GM23338 (cell line): ENCODE data around the gene TERT. TPM values are rescaled to one million over a fixed set of nuclear protein-coding genes. Genes with fewer than 3 reads are reported as not detected.

Source experiments
- ATAC-seq: fragments of 200-7000 bp; cut with Tn5 transposase; 3 replicates; pipeline ENCODE4 v1.9.1; 2020
- DNase-seq: peaks from one replicate; pipeline ENCODE4 v3.0.0-alpha.2; 2015; ENCODE audit warnings: low spot score
- H2AFZ ChIP-seq: fragments of 200-600 bp; sonication (generic); 2 replicates; pipeline ENCODE4 v1.8.0; 2016; ENCODE audit warnings: antibody characterized with exemption, mild to moderate bottlenecking, moderate library complexity
- H3F3A ChIP-seq: fragments of 200-600 bp; sonication (generic); replicated peaks from 2 replicates; pipeline ENCODE4 v1.8.0; 2017; ENCODE audit warnings: antibody characterized with exemption, mixed run types, low read depth
- H3K27ac ChIP-seq: fragments of 200-600 bp; sonication (generic); 2 replicates; pipeline ENCODE4 v1.6.1; 2016; ENCODE audit warnings: low read depth
- H3K27me3 ChIP-seq: fragments of 200-600 bp; sonication (generic); 2 replicates; pipeline ENCODE4 v1.8.0; 2016; ENCODE audit warnings: mild to moderate bottlenecking, mixed run types, moderate library complexity; ENCODE audit not compliant: insufficient read depth
- H3K36me3 ChIP-seq: fragments of 200-600 bp; sonication (generic); 2 replicates; pipeline ENCODE4 v1.8.0; 2016; ENCODE audit warnings: mild to moderate bottlenecking; ENCODE audit not compliant: insufficient read depth
- H3K4me1 ChIP-seq: fragments of 200-600 bp; sonication (generic); 2 replicates; pipeline ENCODE4 v1.8.0; 2016; ENCODE audit warnings: mild to moderate bottlenecking, moderate library complexity; ENCODE audit not compliant: insufficient read depth
- H3K4me2 ChIP-seq: fragments of 200-600 bp; sonication (generic); 2 replicates; pipeline ENCODE4 v1.7.1; 2017; ENCODE audit warnings: mixed run types
- H3K4me3 ChIP-seq: fragments of 200-600 bp; sonication (generic); 2 replicates; pipeline ENCODE4 v1.6.1; 2016; ENCODE audit warnings: mixed run types
- H3K79me2 ChIP-seq: fragments of 200-600 bp; sonication (generic); replicated peaks from 2 replicates; pipeline ENCODE4 v1.8.0; 2017; ENCODE audit warnings: mild to moderate bottlenecking; ENCODE audit not compliant: insufficient read depth
- H3K9me2 ChIP-seq: fragments of 200-600 bp; sonication (generic); 2 replicates; pipeline ENCODE4 v1.8.0; 2017; ENCODE audit not compliant: insufficient read depth
- H4K20me1 ChIP-seq: fragments of 200-600 bp; sonication (generic); replicated peaks from 2 replicates; pipeline ENCODE4 v1.8.0; 2017; ENCODE audit warnings: mild to moderate bottlenecking; ENCODE audit not compliant: insufficient read depth
- H3K27ac Mint-ChIP-seq: 2 replicates; pipeline ENCODE4 v1.8.0; 2020; ENCODE audit warnings: inconsistent platforms, mild to moderate bottlenecking, moderate library complexity, mixed read lengths
- H3K27me3 Mint-ChIP-seq: 3 replicates; pipeline ENCODE4 v1.8.0; 2022; ENCODE audit warnings: low read depth, mild to moderate bottlenecking, moderate library complexity, mixed read lengths, inconsistent platforms; ENCODE audit not compliant: insufficient read depth, poor library complexity
- H3K36me3 Mint-ChIP-seq: 3 replicates; pipeline ENCODE4 v1.8.0; 2021; ENCODE audit warnings: low read depth, mild to moderate bottlenecking, inconsistent platforms, moderate library complexity, mixed read lengths
- H3K4me1 Mint-ChIP-seq: 3 replicates; pipeline ENCODE4 v1.8.0; 2020; ENCODE audit warnings: mild to moderate bottlenecking, inconsistent platforms, mixed read lengths
- H3K4me3 Mint-ChIP-seq: 3 replicates; pipeline ENCODE4 v1.8.0; 2021; ENCODE audit warnings: moderate library complexity, mild to moderate bottlenecking, inconsistent platforms, mixed read lengths
- H3K9me3 Mint-ChIP-seq: 3 replicates; pipeline ENCODE4 v1.8.0; 2020; ENCODE audit warnings: moderate library complexity, mild to moderate bottlenecking, inconsistent platforms, mixed read lengths
- CREB1 ChIP-seq: fragments of 250-450 bp; sonication (Bioruptor Pico); IDR thresholded peaks from 2 replicates; pipeline ENCODE4 v1.5.0; 2020; ENCODE audit warnings: low read depth, mild to moderate bottlenecking, moderate library complexity
- CTCF ChIP-seq, 2 experiments: fragments of 200-600 bp in 1 of 2; sonication (generic) in 1 of 2; conservative IDR thresholded peaks; 2 replicates each; pipeline versions ENCODE4 v1.5.1 to v1.6.1; 2016 to 2017; ENCODE audit warnings: antibody characterized with exemption in 2 of 2, low read depth in 2 of 2, mild to moderate bottlenecking in 2 of 2, moderate library complexity in 1 of 2
- ETS1 ChIP-seq: IDR thresholded peaks from 2 replicates; pipeline ENCODE4 v1.6.1; 2016; ENCODE audit warnings: antibody characterized with exemption
- EZH2 ChIP-seq: fragments of 200-600 bp; sonication (generic); IDR thresholded peaks from one replicate; pipeline ENCODE4 v1.8.0; 2017; ENCODE audit warnings: antibody characterized with exemption, mild to moderate bottlenecking, low read depth; ENCODE audit not compliant: unreplicated experiment
- EZH2phosphoT487 ChIP-seq: fragments of 200-600 bp; sonication (generic); IDR thresholded peaks from one replicate; pipeline ENCODE4 v1.8.1; 2018; ENCODE audit warnings: antibody characterized with exemption; ENCODE audit not compliant: unreplicated experiment
- JUNB ChIP-seq: IDR thresholded peaks from one replicate; pipeline ENCODE4 v1.6.1; 2016; ENCODE audit warnings: antibody characterized with exemption; ENCODE audit not compliant: unreplicated experiment
- NANOG ChIP-seq: IDR thresholded peaks from 2 replicates; pipeline ENCODE4 v1.6.1; 2016; ENCODE audit warnings: antibody characterized with exemption, borderline replicate concordance
- POLR2AphosphoS5 ChIP-seq: IDR thresholded peaks from 2 replicates; pipeline ENCODE4 v1.6.1; 2016; ENCODE audit warnings: antibody characterized with exemption, low read depth
- REST ChIP-seq: IDR thresholded peaks from one replicate; pipeline ENCODE4 v1.6.1; 2018; ENCODE audit warnings: antibody characterized with exemption; ENCODE audit not compliant: unreplicated experiment
- STAT1 ChIP-seq: IDR thresholded peaks from one replicate; pipeline ENCODE4 v1.6.1; 2016; ENCODE audit warnings: antibody characterized with exemption; ENCODE audit not compliant: unreplicated experiment
- ZNF114 ChIP-seq: fragments of 250-450 bp; sonication (Bioruptor Pico); IDR thresholded peaks from 2 replicates; pipeline ENCODE4 v1.5.0; 2020; ENCODE audit warnings: mild to moderate bottlenecking, moderate library complexity
- ZNF331 ChIP-seq: fragments of 250-450 bp; sonication (Bioruptor Pico); IDR thresholded peaks from 2 replicates; pipeline ENCODE4 v1.5.0; 2020; ENCODE audit warnings: low read depth, mild to moderate bottlenecking, moderate library complexity
- ZNF462 ChIP-seq: fragments of 250-450 bp; sonication (Bioruptor Pico); IDR thresholded peaks from 2 replicates; pipeline ENCODE4 v1.5.0; 2020; ENCODE audit warnings: mild to moderate bottlenecking, moderate library complexity
- polyA plus RNA-seq: library from polyadenylated mRNA; unstranded; fragments of >200 nt; fragmentation: Nextera tagmentation; extraction: Ambion mirVana; gene quantifications from 2 replicates; pipeline ENCODE4 v1.2.1, GENCODE V29; 2016
- total RNA-seq: library from RNA; depleted of rRNA; stranded (reverse); fragments of >200 nt; shearing (Covaris generic); gene quantifications from 2 replicates; pipeline ENCODE4 v1.2.3, GENCODE V29; 2014

TERT gene
- total and polyA plus RNA-seq, 2 experiments from 2014 or later = 9.8 to 46.4 TPM

- no peak overlapping the region for H2AFZ ChIP-seq
- ATAC-seq = no peak
Observed at GRCh38 chr5:1253456-1254105, 41.3 kb downstream of the TERT start.

More at GRCh38 chr5:1253456-1254105, 41.3 kb downstream of the TERT start:
- H3K27ac ChIP-seq = no peak overlapping the region
- H3K9me2 ChIP-seq = no peaks in the 10 kb centered on the region
- H3K79me2 ChIP-seq = no peaks in the 10 kb centered on the region
- H3K4me1 Mint-ChIP-seq = no peaks in the 10 kb centered on the region; the same call in 2 of the 3 replicates
- no peaks in the 10 kb centered on the region for H3K27me3 ChIP-seq
- H3K36me3 Mint-ChIP-seq = peaks cover 9% of the 10 kb centered on the region; the same call in 2 of the 3 replicates
- no peaks in the 10 kb centered on the region for H3K36me3 ChIP-seq
- H3F3A ChIP-seq = no peaks in the 10 kb centered on the region
- no peak for DNase-seq
- no peak overlapping the region for H3K4me3 ChIP-seq
- no peak overlapping the region for H3K4me2 ChIP-seq
- H3K4me3 Mint-ChIP-seq = no peak overlapping the region
- no peak overlapping the region for H3K27ac Mint-ChIP-seq
- no peaks in the 10 kb centered on the region for H3K4me1 ChIP-seq
- peaks cover 5% of the 10 kb centered on the region for H3K27me3 Mint-ChIP-seq
- H4K20me1 ChIP-seq = no peaks in the 10 kb centered on the region
- TF ChIP-seq ZNF331 (CRISPR knock-in tag) (no peak), REST (no peak), JUNB (no peak), ZNF462 (CRISPR knock-in tag) (no peak), EZH2phosphoT487 (no peak), STAT1 (no peak), NANOG (no peak), ETS1 (no peak), POLR2AphosphoS5 (no peak), CREB1 (CRISPR knock-in tag) (no peak), ZNF114 (CRISPR knock-in tag) (no peak), EZH2 (no peak), CTCF (conservative IDR thresholded peaks at IDR 0.05; ENCODE audit: low read depth in 2 of 2) (no peak)
- no peaks in the 10 kb centered on the region for H3K9me3 Mint-ChIP-seq
